Measurements from ENCODE around the gene RORB.

DNA sequence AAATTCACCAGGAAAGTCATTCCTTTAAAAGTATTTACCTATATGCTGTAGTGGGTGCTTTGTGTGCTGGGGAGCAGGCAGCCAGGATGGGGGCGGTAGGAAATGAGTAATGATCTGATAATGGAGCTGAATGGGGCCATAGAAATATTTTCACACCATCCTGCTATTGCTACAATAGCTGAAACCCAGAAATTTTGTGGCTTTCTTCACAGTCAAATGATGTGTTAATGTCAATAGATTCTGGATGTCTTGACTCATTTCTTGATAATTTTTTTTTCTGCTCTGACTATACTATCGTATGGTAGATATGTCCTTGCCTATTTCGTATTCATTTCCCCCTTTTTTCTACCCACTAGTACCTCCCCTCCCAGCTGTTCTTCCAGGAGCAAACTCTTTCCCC, 59.5 kb downstream of the RORB start:
- TF ChIP-seq, protein P1, sequence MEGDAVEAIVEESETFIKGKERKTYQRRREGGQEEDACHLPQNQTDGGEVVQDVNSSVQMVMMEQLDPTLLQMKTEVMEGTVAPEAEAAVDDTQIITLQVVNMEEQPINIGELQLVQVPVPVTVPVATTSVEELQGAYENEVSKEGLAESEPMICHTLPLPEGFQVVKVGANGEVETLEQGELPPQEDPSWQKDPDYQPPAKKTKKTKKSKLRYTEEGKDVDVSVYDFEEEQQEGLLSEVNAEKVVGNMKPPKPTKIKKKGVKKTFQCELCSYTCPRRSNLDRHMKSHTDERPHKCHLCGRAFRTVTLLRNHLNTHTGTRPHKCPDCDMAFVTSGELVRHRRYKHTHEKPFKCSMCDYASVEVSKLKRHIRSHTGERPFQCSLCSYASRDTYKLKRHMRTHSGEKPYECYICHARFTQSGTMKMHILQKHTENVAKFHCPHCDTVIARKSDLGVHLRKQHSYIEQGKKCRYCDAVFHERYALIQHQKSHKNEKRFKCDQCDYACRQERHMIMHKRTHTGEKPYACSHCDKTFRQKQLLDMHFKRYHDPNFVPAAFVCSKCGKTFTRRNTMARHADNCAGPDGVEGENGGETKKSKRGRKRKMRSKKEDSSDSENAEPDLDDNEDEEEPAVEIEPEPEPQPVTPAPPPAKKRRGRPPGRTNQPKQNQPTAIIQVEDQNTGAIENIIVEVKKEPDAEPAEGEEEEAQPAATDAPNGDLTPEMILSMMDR (IDR thresholded peaks at IDR 0.05): no peak
- no peak for TF ChIP-seq POLR2A (IDR thresholded peaks at IDR 0.05)

Measured in Peyer's patch (tissue), 4 donors.